Panc1 (cell line): ENCODE data around the gene ITFG1. TPM values are rescaled to one million over a fixed set of nuclear protein-coding genes. Genes with fewer than 3 reads are reported as not detected.

Experiments
- ATAC-seq: fragments of 200-7000 bp; cut with Tn5 transposase; 2 replicates; pipeline ENCODE4 v1.9.1; 2020; ENCODE audit warnings: mild to moderate bottlenecking, moderate library complexity
- BruUV-seq: library from RNA; stranded (reverse); fragments of 400-500 nt; replicated peaks from 2 replicates; lab custom pipeline; 2021; lab: Mats Ljungman, UMichigan
- CTCF ChIA-PET: fragments of 300-600 bp; sonication (Branson Sonifier 250); formaldehyde crosslinking; loops from one replicate; lab custom pipeline; 2022; ENCODE audit warnings: antibody characterized with exemption; lab: Charles Lee
- POLR2A ChIA-PET: fragments of 300-600 bp; sonication (Branson Sonifier 250); formaldehyde crosslinking; loops from one replicate; lab custom pipeline; 2022; ENCODE audit warnings: antibody characterized with exemption; lab: Charles Lee
- DNase-seq: peaks from one replicate; pipeline ENCODE4 v3.0.0-alpha.2; 2010; ENCODE audit warnings: low read depth, low spot score
- H3K27ac ChIP-seq: 2 replicates; pipeline ENCODE4 v1.5.1; 2011; ENCODE audit warnings: mild to moderate bottlenecking, low read length, inconsistent platforms
- H3K27me3 ChIP-seq: fragments of 200-500 bp; sonication (Bioruptor generic); 2 replicates; pipeline ENCODE4 v1.6.0; 2014; ENCODE audit warnings: low read length, inconsistent platforms; ENCODE audit not compliant: control insufficient read depth, insufficient read depth
- H3K36me3 ChIP-seq: fragments of 200-500 bp; sonication (Bioruptor generic); 2 replicates; pipeline ENCODE4 v1.5.1; 2014; ENCODE audit warnings: inconsistent platforms, mild to moderate bottlenecking, low read length, moderate library complexity; ENCODE audit not compliant: control insufficient read depth, insufficient read depth
- H3K4me1 ChIP-seq: 2 replicates; pipeline ENCODE4 v1.5.1; 2011; ENCODE audit warnings: inconsistent platforms, mild to moderate bottlenecking, low read length, moderate library complexity; ENCODE audit not compliant: control insufficient read depth, insufficient read depth
- H3K4me3 ChIP-seq, 2 experiments: 2 replicates each; pipeline ENCODE4 v1.5.1; 2011 to 2012; ENCODE audit warnings: low read depth in 2 of 2, low read length in 2 of 2, mild to moderate bottlenecking in 2 of 2, inconsistent platforms in 1 of 2, moderate library complexity in 1 of 2
- H3K9me3 ChIP-seq: fragments of 200-500 bp; sonication (Bioruptor generic); 2 replicates; pipeline ENCODE4 v1.5.1; 2014; ENCODE audit warnings: low read depth, mild to moderate bottlenecking, inconsistent platforms, low read length, moderate library complexity; ENCODE audit not compliant: control insufficient read depth, insufficient read depth
- CTCF ChIP-seq: fragments of 450-650 bp; IDR thresholded peaks from 2 replicates; pipeline ENCODE4 v1.5.1; 2017; ENCODE audit warnings: mild to moderate bottlenecking
- POLR2AphosphoS5 ChIP-seq: IDR thresholded peaks from 2 replicates; pipeline ENCODE4 v1.6.1; 2012; ENCODE audit warnings: mild to moderate bottlenecking, low read depth, low read length, moderate library complexity
- SIN3A ChIP-seq: IDR thresholded peaks from 2 replicates; pipeline ENCODE4 v1.6.1; 2012; ENCODE audit warnings: low read depth, mild to moderate bottlenecking, low read length, moderate library complexity, borderline replicate concordance; ENCODE audit not compliant: insufficient read depth
- TCF7L2 ChIP-seq: IDR thresholded peaks from 2 replicates; pipeline ENCODE4 v1.6.1; 2011; ENCODE audit warnings: mild to moderate bottlenecking, low read depth, low read length, inconsistent platforms
- in situ Hi-C: cut with HindIII; loops from 2 replicates; pipeline ENCODE4 v1.10.0; 2016; ENCODE audit warnings: low sequenced_read_pairs, low pct_unique_long_range_greater_than_20kb
- intact Hi-C: fragments of 100-400 bp; cut with micrococcal nuclease; formaldehyde crosslinking; loops from one replicate; pipeline ENCODE4 v1.10.0; 2022; ENCODE audit not compliant: unreplicated experiment
- total RNA-seq: library from RNA; stranded (reverse); gene quantifications from one replicate; pipeline ENCODE4 v1.2.1, GENCODE V29; 2021; ENCODE audit not compliant: unreplicated experiment
- TF ChIP-seq, protein P1 (sequence below), 2 experiments: IDR thresholded peaks; 2 replicates each; pipeline ENCODE4 v1.6.1; 2011 to 2012; ENCODE audit warnings: low read depth in 2 of 2, control low read depth in 1 of 2, low read length in 1 of 2, mild to moderate bottlenecking in 1 of 2, moderate library complexity in 1 of 2; ENCODE audit not compliant: insufficient read depth in 1 of 2

ITFG1 gene
- total RNA-seq, 1 experiment from 2014 or later: 26.5 TPM

DNA sequence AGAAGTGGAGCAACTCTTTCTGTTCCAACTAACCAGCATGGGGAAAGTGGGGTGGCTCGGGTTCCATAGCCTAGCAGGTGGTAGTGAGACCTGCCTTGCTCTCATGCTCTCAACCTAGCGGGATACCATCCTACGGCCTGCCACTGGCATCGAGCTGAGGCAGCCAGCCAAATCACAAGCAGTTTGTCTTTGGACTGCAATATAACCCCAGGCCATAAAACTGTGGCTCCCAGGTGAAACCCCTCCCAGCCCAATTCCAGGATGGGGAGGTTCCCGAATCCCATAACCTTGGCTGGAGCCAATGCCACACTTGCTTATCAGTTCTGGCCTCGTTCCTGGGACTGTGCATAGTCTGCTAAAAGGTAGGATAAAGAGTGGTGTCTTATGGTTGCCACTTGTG is 161.3 kb downstream of the ITFG1 start:
- intact Hi-C loops: no loop called here
- Histone ChIP-seq H3K4me3 (no peak overlapping the region), H3K9me3 (no peaks in the 10 kb centered on the region), H3K4me1 (no peaks in the 10 kb centered on the region), H3K36me3 (no peaks in the 10 kb centered on the region), H3K27ac (no peak overlapping the region), H3K27me3 (no peaks in the 10 kb centered on the region)
- BruUV-seq: no TSS peak
- CTCF ChIA-PET: no interaction called here
- POLR2A ChIA-PET: no interaction called here
- ATAC-seq (no peak), DNase-seq (no peak)
- no peak for TF ChIP-seq POLR2AphosphoS5
- TF ChIP-seq SIN3A: no peak
- no peak for TF ChIP-seq TCF7L2
- TF ChIP-seq CTCF: no peak
- TF ChIP-seq, protein P1, sequence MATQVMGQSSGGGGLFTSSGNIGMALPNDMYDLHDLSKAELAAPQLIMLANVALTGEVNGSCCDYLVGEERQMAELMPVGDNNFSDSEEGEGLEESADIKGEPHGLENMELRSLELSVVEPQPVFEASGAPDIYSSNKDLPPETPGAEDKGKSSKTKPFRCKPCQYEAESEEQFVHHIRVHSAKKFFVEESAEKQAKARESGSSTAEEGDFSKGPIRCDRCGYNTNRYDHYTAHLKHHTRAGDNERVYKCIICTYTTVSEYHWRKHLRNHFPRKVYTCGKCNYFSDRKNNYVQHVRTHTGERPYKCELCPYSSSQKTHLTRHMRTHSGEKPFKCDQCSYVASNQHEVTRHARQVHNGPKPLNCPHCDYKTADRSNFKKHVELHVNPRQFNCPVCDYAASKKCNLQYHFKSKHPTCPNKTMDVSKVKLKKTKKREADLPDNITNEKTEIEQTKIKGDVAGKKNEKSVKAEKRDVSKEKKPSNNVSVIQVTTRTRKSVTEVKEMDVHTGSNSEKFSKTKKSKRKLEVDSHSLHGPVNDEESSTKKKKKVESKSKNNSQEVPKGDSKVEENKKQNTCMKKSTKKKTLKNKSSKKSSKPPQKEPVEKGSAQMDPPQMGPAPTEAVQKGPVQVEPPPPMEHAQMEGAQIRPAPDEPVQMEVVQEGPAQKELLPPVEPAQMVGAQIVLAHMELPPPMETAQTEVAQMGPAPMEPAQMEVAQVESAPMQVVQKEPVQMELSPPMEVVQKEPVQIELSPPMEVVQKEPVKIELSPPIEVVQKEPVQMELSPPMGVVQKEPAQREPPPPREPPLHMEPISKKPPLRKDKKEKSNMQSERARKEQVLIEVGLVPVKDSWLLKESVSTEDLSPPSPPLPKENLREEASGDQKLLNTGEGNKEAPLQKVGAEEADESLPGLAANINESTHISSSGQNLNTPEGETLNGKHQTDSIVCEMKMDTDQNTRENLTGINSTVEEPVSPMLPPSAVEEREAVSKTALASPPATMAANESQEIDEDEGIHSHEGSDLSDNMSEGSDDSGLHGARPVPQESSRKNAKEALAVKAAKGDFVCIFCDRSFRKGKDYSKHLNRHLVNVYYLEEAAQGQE (IDR thresholded peaks at IDR 0.05; ENCODE audit: insufficient read depth in 1 of 2, low read depth in 2 of 2, low read length in 1 of 2): no peak
- in situ Hi-C loops: no loop called here

DNA sequence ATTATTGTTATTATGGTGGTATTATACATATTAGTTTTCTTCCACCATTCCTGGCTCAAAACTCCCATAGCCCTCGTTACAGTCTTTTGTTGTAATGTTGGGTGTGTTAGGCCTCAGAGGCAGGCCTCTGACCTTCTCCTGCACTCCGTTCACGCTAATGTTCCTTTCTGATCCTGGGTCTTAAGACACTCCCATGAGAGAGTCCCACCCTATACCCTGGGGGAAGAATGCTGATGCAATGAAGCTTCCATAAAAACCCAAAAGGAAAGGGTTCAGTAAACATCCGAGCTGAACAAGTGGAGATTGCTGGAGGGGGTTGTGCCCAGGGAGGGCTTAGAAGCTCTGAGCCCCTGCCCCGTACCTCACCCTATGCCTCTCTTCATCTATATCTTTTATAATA is 175.9 kb downstream of the ITFG1 start:
- no peak overlapping the region for H3K27ac ChIP-seq
- no peak for DNase-seq
- no peaks in the 10 kb centered on the region for H3K27me3 ChIP-seq
- H3K4me1 ChIP-seq: no peaks in the 10 kb centered on the region
- no TSS peak for BruUV-seq
- ChIA-PET POLR2A (no interaction called here), CTCF (no interaction called here)
- ATAC-seq: no peak
- H3K9me3 ChIP-seq: no peaks in the 10 kb centered on the region; the same call in 1 of the 2 replicates
- no peak overlapping the region for H3K4me3 ChIP-seq
- intact Hi-C loops: no loop called here
- no peaks in the 10 kb centered on the region for H3K36me3 ChIP-seq
- TF ChIP-seq TCF7L2 (no peak), POLR2AphosphoS5 (no peak), CTCF (no peak), SIN3A (no peak)
- TF ChIP-seq, protein P1 (IDR thresholded peaks at IDR 0.05; ENCODE audit: insufficient read depth in 1 of 2, low read depth in 2 of 2, low read length in 1 of 2): no peak
- in situ Hi-C loops: no loop called here
